PC-3 (cell line): Measurements from ENCODE around the gene PPFIA1.

ENCODE experiments used
- EZH2 ChIP-seq: fragments of 300-600 bp; sonication (generic); IDR thresholded peaks from one replicate; pipeline ENCODE4 v1.6.1; 2017; ENCODE audit warnings: antibody characterized with exemption, mild to moderate bottlenecking, low read length; ENCODE audit not compliant: unreplicated experiment
- EZH2phosphoT487 ChIP-seq: fragments of 300-600 bp; sonication (generic); IDR thresholded peaks from 2 replicates; pipeline ENCODE4 v1.6.1; 2018; ENCODE audit warnings: mild to moderate bottlenecking, antibody characterized with exemption, low read length, borderline replicate concordance
- TF ChIP-seq, protein P1 (sequence below): fragments of 300-600 bp; sonication (generic); conservative IDR thresholded peaks from 2 replicates; pipeline ENCODE4 v1.5.1; 2017; ENCODE audit warnings: antibody characterized with exemption, low read depth, mild to moderate bottlenecking, low read length

DNA sequence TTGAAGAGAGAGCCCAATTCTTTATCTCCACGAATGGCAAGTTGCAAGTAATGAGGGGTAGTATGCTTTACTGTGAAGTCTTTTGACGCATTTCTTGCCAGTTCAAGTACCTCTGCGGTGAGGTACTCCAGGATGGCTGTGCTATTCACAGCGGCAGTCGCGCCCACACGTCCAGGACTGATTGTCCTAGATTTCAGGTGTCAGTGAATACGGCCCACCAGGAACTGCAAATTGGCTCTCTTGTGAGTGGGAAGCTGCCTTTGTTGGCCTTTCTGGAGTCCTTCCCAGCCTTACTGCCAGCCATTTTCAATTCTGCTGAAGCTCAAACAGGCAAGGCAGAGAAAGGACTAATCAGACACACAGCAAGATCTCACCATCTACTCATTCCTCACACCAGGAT, 8.5 kb downstream of the PPFIA1 start:
- TF ChIP-seq EZH2phosphoT487 (no peak), EZH2 (no peak)
- TF ChIP-seq, protein P1, sequence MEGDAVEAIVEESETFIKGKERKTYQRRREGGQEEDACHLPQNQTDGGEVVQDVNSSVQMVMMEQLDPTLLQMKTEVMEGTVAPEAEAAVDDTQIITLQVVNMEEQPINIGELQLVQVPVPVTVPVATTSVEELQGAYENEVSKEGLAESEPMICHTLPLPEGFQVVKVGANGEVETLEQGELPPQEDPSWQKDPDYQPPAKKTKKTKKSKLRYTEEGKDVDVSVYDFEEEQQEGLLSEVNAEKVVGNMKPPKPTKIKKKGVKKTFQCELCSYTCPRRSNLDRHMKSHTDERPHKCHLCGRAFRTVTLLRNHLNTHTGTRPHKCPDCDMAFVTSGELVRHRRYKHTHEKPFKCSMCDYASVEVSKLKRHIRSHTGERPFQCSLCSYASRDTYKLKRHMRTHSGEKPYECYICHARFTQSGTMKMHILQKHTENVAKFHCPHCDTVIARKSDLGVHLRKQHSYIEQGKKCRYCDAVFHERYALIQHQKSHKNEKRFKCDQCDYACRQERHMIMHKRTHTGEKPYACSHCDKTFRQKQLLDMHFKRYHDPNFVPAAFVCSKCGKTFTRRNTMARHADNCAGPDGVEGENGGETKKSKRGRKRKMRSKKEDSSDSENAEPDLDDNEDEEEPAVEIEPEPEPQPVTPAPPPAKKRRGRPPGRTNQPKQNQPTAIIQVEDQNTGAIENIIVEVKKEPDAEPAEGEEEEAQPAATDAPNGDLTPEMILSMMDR, result no peak
